ENCODE data around the gene WDR33. TPM values are rescaled to one million over a fixed set of nuclear protein-coding genes. Genes with fewer than 3 reads are reported as not detected.

The WDR33 gene
- total and polyA plus RNA-seq, 2 of the 13 experiments (the other 11 are each of a cell fraction or from before 2014, with no cell fraction given): 54.9 to 78.2 TPM

DNA sequence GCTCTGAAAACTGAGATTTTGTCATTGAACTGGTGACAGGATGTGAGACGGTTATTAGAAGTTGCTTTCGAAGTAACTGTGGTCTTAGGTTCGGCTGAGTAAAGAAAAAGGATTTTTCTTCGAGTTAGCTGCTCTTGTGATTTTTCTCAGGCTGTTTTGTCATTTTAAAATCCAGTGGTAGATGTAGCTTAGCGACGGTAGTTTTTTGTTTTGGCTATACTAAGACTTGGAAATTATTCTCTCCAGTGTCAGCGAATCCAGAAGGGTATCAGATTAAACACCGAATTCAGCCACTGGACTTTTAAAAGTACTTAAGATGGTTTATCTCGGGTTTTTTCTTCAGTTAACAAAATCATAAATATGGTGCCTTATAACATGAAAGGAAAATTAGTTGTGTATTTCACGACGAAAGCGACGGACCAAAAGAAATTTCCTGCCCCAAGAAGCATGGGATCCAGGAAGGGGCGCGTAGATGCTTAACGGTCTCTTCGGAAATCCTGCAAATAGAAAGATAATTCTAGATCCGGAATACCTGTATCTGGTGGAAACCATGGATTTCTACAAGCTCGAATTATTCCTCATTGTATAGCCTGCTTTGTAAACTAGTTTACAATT is 108.5 kb downstream of the WDR33 start (continued):
- TF ChIP-seq, protein P1, sequence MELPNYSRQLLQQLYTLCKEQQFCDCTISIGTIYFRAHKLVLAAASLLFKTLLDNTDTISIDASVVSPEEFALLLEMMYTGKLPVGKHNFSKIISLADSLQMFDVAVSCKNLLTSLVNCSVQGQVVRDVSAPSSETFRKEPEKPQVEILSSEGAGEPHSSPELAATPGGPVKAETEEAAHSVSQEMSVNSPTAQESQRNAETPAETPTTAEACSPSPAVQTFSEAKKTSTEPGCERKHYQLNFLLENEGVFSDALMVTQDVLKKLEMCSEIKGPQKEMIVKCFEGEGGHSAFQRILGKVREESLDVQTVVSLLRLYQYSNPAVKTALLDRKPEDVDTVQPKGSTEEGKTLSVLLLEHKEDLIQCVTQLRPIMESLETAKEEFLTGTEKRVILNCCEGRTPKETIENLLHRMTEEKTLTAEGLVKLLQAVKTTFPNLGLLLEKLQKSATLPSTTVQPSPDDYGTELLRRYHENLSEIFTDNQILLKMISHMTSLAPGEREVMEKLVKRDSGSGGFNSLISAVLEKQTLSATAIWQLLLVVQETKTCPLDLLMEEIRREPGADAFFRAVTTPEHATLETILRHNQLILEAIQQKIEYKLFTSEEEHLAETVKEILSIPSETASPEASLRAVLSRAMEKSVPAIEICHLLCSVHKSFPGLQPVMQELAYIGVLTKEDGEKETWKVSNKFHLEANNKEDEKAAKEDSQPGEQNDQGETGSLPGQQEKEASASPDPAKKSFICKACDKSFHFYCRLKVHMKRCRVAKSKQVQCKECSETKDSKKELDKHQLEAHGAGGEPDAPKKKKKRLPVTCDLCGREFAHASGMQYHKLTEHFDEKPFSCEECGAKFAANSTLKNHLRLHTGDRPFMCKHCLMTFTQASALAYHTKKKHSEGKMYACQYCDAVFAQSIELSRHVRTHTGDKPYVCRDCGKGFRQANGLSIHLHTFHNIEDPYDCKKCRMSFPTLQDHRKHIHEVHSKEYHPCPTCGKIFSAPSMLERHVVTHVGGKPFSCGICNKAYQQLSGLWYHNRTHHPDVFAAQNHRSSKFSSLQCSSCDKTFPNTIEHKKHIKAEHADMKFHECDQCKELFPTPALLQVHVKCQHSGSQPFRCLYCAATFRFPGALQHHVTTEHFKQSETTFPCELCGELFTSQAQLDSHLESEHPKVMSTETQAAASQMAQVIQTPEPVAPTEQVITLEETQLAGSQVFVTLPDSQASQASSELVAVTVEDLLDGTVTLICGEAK (IDR thresholded peaks at IDR 0.05): no peak
- TF ChIP-seq, protein P1 (CRISPR knock-in tag; IDR thresholded peaks at IDR 0.05): no peak
- no peak for TF ChIP-seq ADNP (CRISPR knock-in tag; IDR thresholded peaks at IDR 0.05)
- no peak for TF ChIP-seq ZSCAN22 (CRISPR knock-in tag; IDR thresholded peaks at IDR 0.05)
- no peak; the same call in 1 of the 2 replicates for TF ChIP-seq KMT2B (CRISPR knock-in tag; IDR thresholded peaks at IDR 0.05)
- no peak for TF ChIP-seq KAT7 (CRISPR knock-in tag; IDR thresholded peaks at IDR 0.05; ENCODE audit: borderline replicate concordance)
- TF ChIP-seq KAT2B (IDR thresholded peaks at IDR 0.05; ENCODE audit: borderline replicate concordance, low read depth, low read length): no peak
- peak; percentile 8; the same call in 1 of the 2 replicates for TF ChIP-seq ZNF337 (CRISPR knock-in tag; IDR thresholded peaks at IDR 0.05; ENCODE audit: borderline replicate concordance, low read depth)
- no peak for TF ChIP-seq ONECUT2 (CRISPR knock-in tag; IDR thresholded peaks at IDR 0.05)
- TF ChIP-seq CREM (IDR thresholded peaks at IDR 0.05): no peak
- TF ChIP-seq CREM (CRISPR knock-in tag; IDR thresholded peaks at IDR 0.05): no peak
- TF ChIP-seq NR3C1 (CRISPR knock-in tag; IDR thresholded peaks at IDR 0.05): no peak
- no peak for TF ChIP-seq PPARG (CRISPR knock-in tag; conservative IDR thresholded peaks at IDR 0.05)
- no peak for TF ChIP-seq HOXA3 (CRISPR knock-in tag; IDR thresholded peaks at IDR 0.05)
- TF ChIP-seq, protein P2, sequence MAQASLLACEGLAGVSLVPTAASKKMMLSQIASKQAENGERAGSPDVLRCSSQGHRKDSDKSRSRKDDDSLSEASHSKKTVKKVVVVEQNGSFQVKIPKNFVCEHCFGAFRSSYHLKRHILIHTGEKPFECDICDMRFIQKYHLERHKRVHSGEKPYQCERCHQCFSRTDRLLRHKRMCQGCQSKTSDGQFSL (CRISPR knock-in tag; IDR thresholded peaks at IDR 0.05): 0 out of 2 replicates have a peak, but pooled peaks have one; percentile 8
- no peak for TF ChIP-seq STAG1 (CRISPR knock-in tag; IDR thresholded peaks at IDR 0.05)
- TF ChIP-seq RXRB (CRISPR knock-in tag; IDR thresholded peaks at IDR 0.05; ENCODE audit: borderline replicate concordance): no peak
- TF ChIP-seq, protein P3, sequence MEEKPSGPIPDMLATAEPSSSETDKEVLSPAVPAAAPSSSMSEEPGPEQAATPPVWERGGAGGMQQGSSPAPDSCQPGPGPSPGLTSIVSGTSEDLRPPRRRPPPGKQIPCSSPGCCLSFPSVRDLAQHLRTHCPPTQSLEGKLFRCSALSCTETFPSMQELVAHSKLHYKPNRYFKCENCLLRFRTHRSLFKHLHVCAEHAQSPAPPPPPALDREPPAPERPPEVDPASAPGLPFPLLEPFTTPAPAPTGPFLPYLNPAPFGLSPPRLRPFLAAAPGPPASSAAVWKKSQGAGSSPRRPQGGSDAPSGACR (CRISPR knock-in tag; IDR thresholded peaks at IDR 0.05): peak; percentile 50; the same call in 1 of the 2 replicates
- no peak for TF ChIP-seq MTF2 (CRISPR knock-in tag; IDR thresholded peaks at IDR 0.05; ENCODE audit: borderline replicate concordance)
- no peak for TF ChIP-seq ZNF569 (CRISPR knock-in tag; IDR thresholded peaks at IDR 0.05; ENCODE audit: borderline replicate concordance)
- TF ChIP-seq TMF1 (CRISPR knock-in tag; IDR thresholded peaks at IDR 0.05; ENCODE audit: low read depth): no peak
- no peak for TF ChIP-seq CHCHD3 (CRISPR knock-in tag; IDR thresholded peaks at IDR 0.05)
- no peak; the same call in 1 of the 2 replicates for TF ChIP-seq ZNF788 (CRISPR knock-in tag; IDR thresholded peaks at IDR 0.05; ENCODE audit: borderline replicate concordance)
